Measurements from ENCODE around the gene ZNF280A. TPM values are rescaled to one million over a fixed set of nuclear protein-coding genes. Genes with fewer than 3 reads are reported as not detected.

ZNF280A gene
- total and polyA plus RNA-seq, 2 of the 8 experiments (the other 6 are each of a cell fraction or from before 2014, with no cell fraction given): 0.09 to 0.61 TPM

GRCh38 chr22:22508274-22509176, 11.5 kb downstream of the ZNF280A start, which contains the start of gene ZNF280B:
ZNF280B (minus strand) TSS chr22:22508742; CDS start chr22:22489398, 19,344 bp downstream.
- H3K56ac ChIP-seq (replicated peaks; ENCODE audit: insufficient read length, low read depth, low read length): peak within 1 kb of the TSS; percentile 88
- no peaks in the 10 kb centered on the region for H3K4me1 ChIP-seq (replicated peaks in 1 of 4; ENCODE audit: control insufficient read depth in 3 of 4, insufficient read depth in 4 of 4, low read length in 3 of 4)
- peak within 1 kb of the TSS; percentile 48; the same call in 1 of the 2 replicates for H3K18ac ChIP-seq (ENCODE audit: extremely low read depth, low read length)
- peaks cover 0 to 6% of the 10 kb centered on the region in 2 experiments; a peak in 2 of 4 replicates for H3K79me2 ChIP-seq (ENCODE audit: control insufficient read depth in 1 of 2, insufficient read depth in 2 of 2, low read length in 2 of 2)
- H4K5ac ChIP-seq (ENCODE audit: insufficient read length, low read depth, low read length): no peak within 1 kb of the TSS
- peak within 1 kb of the TSS; percentile 54 to 95 (median 88) for H3K4me3 ChIP-seq (ENCODE audit: extremely low read depth in 1 of 4, insufficient read depth in 2 of 4, low read depth in 3 of 4, low read length in 4 of 4)
- 6% methylated on average over 44 of the region's 72 CpGs; no CpG with 5 or more reads in 1 of the 2 experiments for WGBS, 2 experiments (ENCODE audit: extremely low coverage in 1 of 2, insufficient coverage in 1 of 2, insufficient read length in 1 of 2, insufficient replicate concordance in 2 of 2, low coverage in 1 of 2, low lambda C conversion rate in 2 of 2, missing lambda C conversion rate in 1 of 2)
- peaks cover 0 to 10% (median 5%) of the 10 kb centered on the region in 4 experiments; a peak in 4 of 7 replicates for H3K27me3 ChIP-seq (replicated peaks in 1 of 4; ENCODE audit: control insufficient read depth in 3 of 4, extremely low read depth in 1 of 4, insufficient read depth in 3 of 4, low read length in 3 of 4)
- peaks cover 0 to 12% (median 2%) of the 10 kb centered on the region in 4 experiments; a peak in 5 of 8 replicates for H3K36me3 ChIP-seq (ENCODE audit: control insufficient read depth in 2 of 4, insufficient read depth in 4 of 4, low read length in 3 of 4)
- no peak within 1 kb of the TSS for H2AK5ac ChIP-seq (ENCODE audit: low read depth, low read length)
- peak within 1 kb of the TSS; percentile 98 for H2AFZ ChIP-seq (ENCODE audit: low read length)
- H3K23ac ChIP-seq (ENCODE audit: insufficient read length): no peak within 1 kb of the TSS
- H3K9ac ChIP-seq (replicated peaks in 1 of 4; ENCODE audit: extremely low read depth in 1 of 4, low read depth in 3 of 4, low read length in 3 of 4): peak within 1 kb of the TSS; percentile 53 to 78 (median 72)
- DNase-seq (ENCODE audit: low read depth in 1 of 2, low spot score in 2 of 2): peak; percentile 9 to 92
- FAIRE-seq: no peak
- H3K79me1 ChIP-seq (ENCODE audit: low read depth, low read length): no peaks in the 10 kb centered on the region
- no peak within 1 kb of the TSS for H4K91ac ChIP-seq (replicated peaks; ENCODE audit: insufficient read length, low read length)
- H2BK12ac ChIP-seq (ENCODE audit: low read depth, low read length): no peak within 1 kb of the TSS
- no peak within 1 kb of the TSS for H2BK20ac ChIP-seq (ENCODE audit: low read length)
- no peaks in the 10 kb centered on the region; the same call in 1 of the 2 replicates for H3K23me2 ChIP-seq (ENCODE audit: low read depth, low read length)
- H4K8ac ChIP-seq (ENCODE audit: extremely low read depth, insufficient read depth, low read length): peak within 1 kb of the TSS; percentile 87; the same call in 1 of the 2 replicates
- H3K4me2 ChIP-seq (ENCODE audit: insufficient read depth in 1 of 2, low read depth in 2 of 2, low read length in 2 of 2): peak within 1 kb of the TSS; percentile 68 to 72
- peaks cover 0 to 1% of the 10 kb centered on the region in 2 experiments for H4K20me1 ChIP-seq (replicated peaks in 1 of 2; ENCODE audit: control insufficient read depth in 1 of 2, insufficient read depth in 2 of 2, low read length in 2 of 2)
- 0 out of 2 replicates have a peak within 1 kb of the TSS, but pooled peaks have one; percentile 10 for H3K27ac ChIP-seq (ENCODE audit: low read depth, low read length)
- H3K9me3 ChIP-seq (ENCODE audit: insufficient read depth in 2 of 2, low read depth in 1 of 2, low read length in 1 of 2): no peaks in the 10 kb centered on the region; a peak in 1 of 4 replicates
- no peak within 1 kb of the TSS; the same call in 1 of the 2 replicates for H2BK5ac ChIP-seq (ENCODE audit: low read depth, low read length)
- no peak within 1 kb of the TSS for H2BK120ac ChIP-seq (replicated peaks; ENCODE audit: low read depth, low read length)
- H2BK15ac ChIP-seq (ENCODE audit: low read length): no peak within 1 kb of the TSS
- no peak within 1 kb of the TSS for H3K4ac ChIP-seq (replicated peaks; ENCODE audit: insufficient read length, low read depth, low read length)
- CTCF ChIA-PET (ENCODE audit: partially characterized antibody): interaction anchor here (0.7 to 2.1 kb wide), 17 partner anchors 9 to 1100 kb away, joined by 3 to 9 read pairs (median 5); partner anchors contain the start of gene ZNF280A
- H3K14ac ChIP-seq (ENCODE audit: insufficient read length): no peak within 1 kb of the TSS
- POLR2A ChIA-PET (ENCODE audit: partially characterized antibody): no interaction called here
- TF ChIP-seq HDAC2 (IDR thresholded peaks at IDR 0.05; ENCODE audit: borderline replicate concordance in 1 of 2, low read depth in 2 of 2, low read length in 2 of 2) (peak in 1 of 2 experiments; percentile 90; a peak in 1 of 4 replicates), MAX (IDR thresholded peaks at IDR 0.05) (peak; percentile 61), KDM5A (IDR thresholded peaks at IDR 0.05; ENCODE audit: low read length) (no peak), TAF1 (IDR thresholded peaks at IDR 0.05; ENCODE audit: low read depth, low read length) (peak; percentile 70; the same call in 1 of the 2 replicates)

Measured in H1 (cell line).